ENCODE measurements around the gene SLC9B2. TPM values are rescaled to one million over a fixed set of nuclear protein-coding genes. Genes with fewer than 3 reads are reported as not detected.

SLC9B2 gene
- total RNA-seq, 1 experiment from 2014 or later = 28.0 TPM

DNA sequence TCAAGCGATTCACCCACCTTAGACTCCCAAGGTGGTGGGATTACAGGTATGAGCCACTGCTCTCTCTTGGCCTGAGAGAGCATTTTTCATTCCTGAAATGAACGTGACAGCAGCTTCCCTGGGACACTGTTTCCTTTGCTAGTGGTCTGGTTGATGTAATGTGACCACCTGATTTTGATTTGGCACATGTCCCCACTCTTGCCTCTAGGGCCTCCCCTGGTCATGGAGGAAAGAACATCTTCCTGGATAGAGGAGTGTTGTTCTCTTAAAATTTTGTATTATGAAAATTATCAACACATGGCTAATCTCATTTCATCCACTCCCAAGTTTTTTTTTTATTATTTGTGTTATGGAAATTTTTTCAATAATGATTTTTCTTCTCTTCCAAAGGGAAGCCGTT lies 23.8 kb downstream of the SLC9B2 start:
- Histone ChIP-seq H3K9me3 (ENCODE audit: low read depth, low read length, poor library complexity, severe bottlenecking) (no peaks in the 10 kb centered on the region), H3K27ac (ENCODE audit: low read depth, low read length, poor library complexity, severe bottlenecking) (no peak overlapping the region), H3K27me3 (replicated peaks; ENCODE audit: insufficient read depth, low read depth, low read length, poor library complexity) (no peaks in the 10 kb centered on the region), H3K4me3 (ENCODE audit: low read depth, low read length, poor library complexity, severe bottlenecking) (no peak overlapping the region), H3K36me3 (ENCODE audit: insufficient read depth, low read length, poor library complexity, severe bottlenecking) (no peaks in the 10 kb centered on the region), H3K4me1 (ENCODE audit: insufficient read depth, low read length, poor library complexity, severe bottlenecking) (no peaks in the 10 kb centered on the region)
- intact Hi-C loops (cut with micrococcal nuclease; ENCODE audit: unreplicated experiment) = no loop called here
- no TSS peak for BruUV-seq (replicated peaks)
- DNase-seq (ENCODE audit: low spot score) = no peak
- no peak for TF ChIP-seq EZH2 (IDR thresholded peaks at IDR 0.05; ENCODE audit: borderline replicate concordance, low read depth, low read length, poor library complexity, severe bottlenecking)
- TF ChIP-seq, protein P1, sequence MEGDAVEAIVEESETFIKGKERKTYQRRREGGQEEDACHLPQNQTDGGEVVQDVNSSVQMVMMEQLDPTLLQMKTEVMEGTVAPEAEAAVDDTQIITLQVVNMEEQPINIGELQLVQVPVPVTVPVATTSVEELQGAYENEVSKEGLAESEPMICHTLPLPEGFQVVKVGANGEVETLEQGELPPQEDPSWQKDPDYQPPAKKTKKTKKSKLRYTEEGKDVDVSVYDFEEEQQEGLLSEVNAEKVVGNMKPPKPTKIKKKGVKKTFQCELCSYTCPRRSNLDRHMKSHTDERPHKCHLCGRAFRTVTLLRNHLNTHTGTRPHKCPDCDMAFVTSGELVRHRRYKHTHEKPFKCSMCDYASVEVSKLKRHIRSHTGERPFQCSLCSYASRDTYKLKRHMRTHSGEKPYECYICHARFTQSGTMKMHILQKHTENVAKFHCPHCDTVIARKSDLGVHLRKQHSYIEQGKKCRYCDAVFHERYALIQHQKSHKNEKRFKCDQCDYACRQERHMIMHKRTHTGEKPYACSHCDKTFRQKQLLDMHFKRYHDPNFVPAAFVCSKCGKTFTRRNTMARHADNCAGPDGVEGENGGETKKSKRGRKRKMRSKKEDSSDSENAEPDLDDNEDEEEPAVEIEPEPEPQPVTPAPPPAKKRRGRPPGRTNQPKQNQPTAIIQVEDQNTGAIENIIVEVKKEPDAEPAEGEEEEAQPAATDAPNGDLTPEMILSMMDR (conservative IDR thresholded peaks at IDR 0.05; ENCODE audit: low read depth, low read length) = no peak
- ChIA-PET CTCF (no interaction called here), POLR2A (ENCODE audit: low non-redundant PET) (interaction anchor here (0.5 kb wide), 1 partner anchor 19 kb away, joined by 3 read pairs; no protein-coding TSS in a partner anchor)

DNA sequence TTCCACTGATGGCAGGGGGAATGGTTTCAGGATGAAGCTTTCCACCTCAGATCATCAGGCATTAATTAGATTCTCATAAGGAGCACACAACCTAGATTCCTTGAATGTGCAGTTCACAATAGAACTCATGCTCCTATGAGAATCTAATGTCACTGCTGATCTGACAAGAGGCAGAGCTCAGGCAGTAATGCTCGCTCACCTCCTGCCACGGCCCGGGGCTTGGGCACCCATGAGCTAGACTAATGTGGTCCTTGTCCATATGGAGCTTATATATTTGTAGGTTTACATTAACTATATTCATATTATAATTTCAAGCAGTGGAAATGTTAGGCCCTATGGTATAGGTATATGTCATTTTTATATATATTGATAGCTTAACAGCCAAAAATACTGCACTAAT lies 24.4 kb downstream of the SLC9B2 start:
- POLR2A ChIA-PET (ENCODE audit: low non-redundant PET) = no interaction called here
- no peak overlapping the region for H3K27ac ChIP-seq (ENCODE audit: low read depth, low read length, poor library complexity, severe bottlenecking)

DNA sequence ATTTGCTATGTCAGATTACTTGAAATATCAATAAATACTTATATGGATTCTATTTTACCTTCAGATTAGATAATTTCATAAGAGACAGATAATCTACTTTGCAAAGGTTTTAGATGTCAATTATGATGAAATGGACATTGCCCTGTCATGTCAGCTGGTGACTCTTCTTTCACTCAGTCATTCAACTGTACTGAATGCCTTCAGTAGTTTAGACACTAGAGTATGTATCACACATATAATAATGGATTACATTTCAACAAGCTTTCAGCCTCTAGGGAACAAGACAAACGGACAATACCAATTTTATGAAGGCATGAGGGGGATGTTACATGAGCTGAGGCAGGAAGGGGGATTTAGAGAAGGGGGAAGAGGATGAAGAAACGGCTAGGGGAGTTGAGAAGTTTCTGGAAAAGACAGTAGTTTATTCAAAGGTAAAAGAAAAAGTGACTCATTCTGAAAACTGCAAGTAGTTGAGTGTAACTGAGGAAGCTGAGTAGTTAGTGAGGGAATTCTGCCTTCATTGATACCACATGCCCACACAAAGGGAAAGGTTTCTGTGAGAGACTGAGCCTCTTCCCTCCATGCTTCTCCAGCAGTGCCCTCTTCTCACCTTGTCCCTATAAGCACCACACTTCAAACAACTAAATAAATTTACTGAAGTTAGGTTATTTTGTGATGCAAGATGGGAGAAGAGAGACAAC lies 25.7 kb downstream of the SLC9B2 start:
- no peaks in the 10 kb centered on the region for H3K36me3 ChIP-seq (ENCODE audit: insufficient read depth, low read length, poor library complexity, severe bottlenecking)
- no peaks in the 10 kb centered on the region for H3K4me1 ChIP-seq (ENCODE audit: insufficient read depth, low read length, poor library complexity, severe bottlenecking)
- intact Hi-C loops (cut with micrococcal nuclease; ENCODE audit: unreplicated experiment) = no loop called here
- H3K4me3 ChIP-seq (ENCODE audit: low read depth, low read length, poor library complexity, severe bottlenecking) = no peak overlapping the region
- BruUV-seq (replicated peaks) = no TSS peak
- H3K9me3 ChIP-seq (ENCODE audit: low read depth, low read length, poor library complexity, severe bottlenecking) = no peaks in the 10 kb centered on the region
- POLR2A ChIA-PET (ENCODE audit: low non-redundant PET) = interaction anchor here (0.7 kb wide), 1 partner anchor 34 kb away, joined by 3 read pairs; no protein-coding TSS in a partner anchor
- no peak for DNase-seq (ENCODE audit: low spot score)
- H3K27me3 ChIP-seq (replicated peaks; ENCODE audit: insufficient read depth, low read depth, low read length, poor library complexity) = no peaks in the 10 kb centered on the region
- CTCF ChIA-PET = no interaction called here
- TF ChIP-seq, protein P1 (conservative IDR thresholded peaks at IDR 0.05; ENCODE audit: low read depth, low read length) = no peak
- no peak for TF ChIP-seq EZH2 (IDR thresholded peaks at IDR 0.05; ENCODE audit: borderline replicate concordance, low read depth, low read length, poor library complexity, severe bottlenecking)
- no peak overlapping the region for H3K27ac ChIP-seq (ENCODE audit: low read depth, low read length, poor library complexity, severe bottlenecking)

More for the DNA sequence above, 24.4 kb downstream of the SLC9B2 start:
- TF ChIP-seq EZH2 (IDR thresholded peaks at IDR 0.05; ENCODE audit: borderline replicate concordance, low read depth, low read length, poor library complexity, severe bottlenecking) = no peak
- TF ChIP-seq, protein P1 (conservative IDR thresholded peaks at IDR 0.05; ENCODE audit: low read depth, low read length) = no peak
- H3K4me1 ChIP-seq (ENCODE audit: insufficient read depth, low read length, poor library complexity, severe bottlenecking) = no peaks in the 10 kb centered on the region
- intact Hi-C loops (cut with micrococcal nuclease; ENCODE audit: unreplicated experiment) = no loop called here
- CTCF ChIA-PET = interaction anchor here (0.7 kb wide), 1 partner anchor 431 kb away, joined by 4 read pairs; no protein-coding TSS in a partner anchor
- no TSS peak for BruUV-seq (replicated peaks)
- no peaks in the 10 kb centered on the region for H3K36me3 ChIP-seq (ENCODE audit: insufficient read depth, low read length, poor library complexity, severe bottlenecking)
- H3K4me3 ChIP-seq (ENCODE audit: low read depth, low read length, poor library complexity, severe bottlenecking) = no peak overlapping the region
- no peaks in the 10 kb centered on the region for H3K9me3 ChIP-seq (ENCODE audit: low read depth, low read length, poor library complexity, severe bottlenecking)
- H3K27me3 ChIP-seq (replicated peaks; ENCODE audit: insufficient read depth, low read depth, low read length, poor library complexity) = no peaks in the 10 kb centered on the region
- no peak for DNase-seq (ENCODE audit: low spot score)
